ENCODE data around the gene ADSS1.

The ADSS1 gene

DNA sequence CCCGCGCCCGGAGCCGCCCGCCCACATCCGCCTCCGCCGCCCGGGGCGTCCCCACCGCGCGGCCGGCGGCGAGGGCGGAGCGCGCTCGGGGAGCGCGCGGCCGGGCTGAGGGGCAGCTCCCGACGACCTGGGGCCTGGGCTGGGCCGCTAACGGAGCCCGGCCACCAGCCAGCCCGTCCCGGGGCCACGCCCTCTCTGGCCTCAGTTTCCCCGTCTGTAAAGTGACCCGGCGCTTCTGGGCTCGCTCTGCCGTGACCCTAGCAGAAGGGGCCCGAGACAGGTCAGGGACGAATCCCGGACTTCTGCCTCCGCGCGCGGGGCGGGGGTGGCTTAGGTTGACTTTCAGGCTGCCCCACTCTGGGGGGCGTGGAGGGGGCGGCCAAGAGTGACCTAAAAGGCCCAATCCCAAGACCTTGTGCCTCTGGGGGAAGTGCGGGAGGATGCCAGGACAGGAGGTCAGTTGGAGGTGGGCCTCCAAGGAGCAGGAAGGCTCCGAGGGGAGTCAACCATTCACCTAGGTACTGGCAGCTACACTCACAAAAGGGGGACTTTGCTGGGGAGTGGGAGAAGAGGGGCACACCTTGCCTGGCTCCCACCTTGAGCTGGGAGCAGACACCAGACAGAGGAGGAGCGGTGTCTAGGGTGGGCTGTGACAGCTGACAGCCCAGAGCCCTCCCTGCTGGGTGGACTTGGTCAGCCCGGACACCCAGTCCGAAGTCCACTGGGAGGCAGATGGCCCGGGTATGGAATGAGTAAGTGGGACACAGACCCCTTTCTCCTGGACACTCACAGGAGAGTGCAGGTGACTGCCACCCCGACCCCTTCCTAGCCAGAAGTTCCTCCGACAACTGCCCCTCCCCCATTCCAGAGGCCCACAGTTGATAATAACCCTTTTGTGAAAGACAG, 72.0 kb downstream of the ADSS1 start:
- peak; percentile 55 for DNase-seq (ENCODE audit: low read depth)

- DNase-seq (ENCODE audit: low read depth), result no peak
Measured at GRCh38 chr14:104796687-104797081, 72.7 kb downstream of the ADSS1 start.

Measured in activated T-helper 1 cell treated with Interleukin-2 at 50 U/mL for 16 hours (primary cell).